Neural cell (in vitro differentiated cells): ENCODE measurements around the gene PRKCZ. TPM values are rescaled to one million over a fixed set of nuclear protein-coding genes. Genes with fewer than 3 reads are reported as not detected.

Source experiments
- H2AFZ ChIP-seq: fragments of 200-600, 300-800 bp; sonication (generic), shearing (Covaris generic); 2 replicates; pipeline ENCODE4 v1.6.0; 2014; ENCODE audit warnings: low read depth, mild to moderate bottlenecking, antibody characterized with exemption, low read length, moderate library complexity
- H3F3A ChIP-seq: fragments of 200-600 bp; shearing (Covaris generic); 2 replicates; pipeline ENCODE4 v1.6.1; 2016; ENCODE audit warnings: mild to moderate bottlenecking, moderate library complexity, mixed read lengths, antibody characterized with exemption, low read length; ENCODE audit not compliant: insufficient read depth, poor library complexity, severe bottlenecking
- H3K27ac ChIP-seq: fragments of 200-600, 300-800 bp; sonication (generic), shearing (Covaris generic); 2 replicates; pipeline ENCODE4 v1.5.1; 2014; ENCODE audit warnings: mild to moderate bottlenecking, low read length, moderate library complexity
- H3K27me3 ChIP-seq: fragments of 300-800, 200-600 bp; sonication (generic), shearing (Covaris generic); 2 replicates; pipeline ENCODE4 v1.6.0; 2014; ENCODE audit warnings: mild to moderate bottlenecking, low read depth, low read length, moderate library complexity; ENCODE audit not compliant: insufficient read depth
- H3K36me3 ChIP-seq: fragments of 300-800, 200-600 bp; sonication (generic), shearing (Covaris generic); 2 replicates; pipeline ENCODE4 v1.5.1; 2014; ENCODE audit warnings: mild to moderate bottlenecking, antibody characterized with exemption, low read length, moderate library complexity; ENCODE audit not compliant: insufficient read depth
- H3K4me2 ChIP-seq: fragments of 300-800, 200-600 bp; sonication (generic), shearing (Covaris generic); 2 replicates; pipeline ENCODE4 v1.6.0; 2014; ENCODE audit warnings: mild to moderate bottlenecking, low read length
- H3K4me3 ChIP-seq: fragments of 300-800, 200-600 bp; sonication (generic), shearing (Covaris generic); 2 replicates; pipeline ENCODE4 v1.5.1; 2014; ENCODE audit warnings: mild to moderate bottlenecking, low read length, moderate library complexity
- H3K79me2 ChIP-seq: fragments of 200-600 bp; shearing (Covaris generic); replicated peaks from 2 replicates; pipeline ENCODE4 v1.6.0; 2014; ENCODE audit warnings: mild to moderate bottlenecking, low read length, moderate library complexity; ENCODE audit not compliant: insufficient read depth
- H3K9ac ChIP-seq: fragments of 300-800, 200-600 bp; sonication (generic), shearing (Covaris generic); 2 replicates; pipeline ENCODE4 v1.6.1; 2016; ENCODE audit warnings: mild to moderate bottlenecking, low read length, mixed read lengths
- H3K9me2 ChIP-seq: fragments of 200-600 bp; shearing (Covaris generic); 2 replicates; pipeline ENCODE4 v1.6.1; 2016; ENCODE audit warnings: mild to moderate bottlenecking, low read length, mixed read lengths; ENCODE audit not compliant: insufficient read depth
- H3K9me3 ChIP-seq: fragments of 200-600, 300-800 bp; sonication (generic), shearing (Covaris generic); 2 replicates; pipeline ENCODE4 v1.6.1; 2016; ENCODE audit warnings: mild to moderate bottlenecking, mixed run types, low read length, moderate library complexity, mixed read lengths
- H4K20me1 ChIP-seq: fragments of 200-600 bp; shearing (Covaris generic); 2 replicates; pipeline ENCODE4 v1.6.1; 2016; ENCODE audit warnings: mild to moderate bottlenecking, mixed run types; ENCODE audit not compliant: insufficient read depth
- CTCF ChIP-seq: fragments of 450-650 bp; IDR thresholded peaks from 2 replicates; pipeline ENCODE4 v1.5.1; 2014; ENCODE audit warnings: antibody characterized with exemption, mild to moderate bottlenecking, moderate library complexity; ENCODE audit not compliant: poor library complexity, severe bottlenecking
- EP300 ChIP-seq: fragments of 450-650 bp; conservative IDR thresholded peaks from 2 replicates; pipeline ENCODE4 v1.6.1; 2014; ENCODE audit warnings: antibody characterized with exemption, mild to moderate bottlenecking, moderate library complexity; ENCODE audit not compliant: poor library complexity, severe bottlenecking
- EZH2 ChIP-seq: fragments of 200-600, 300-800 bp; shearing (Covaris generic), sonication (generic); IDR thresholded peaks from 2 replicates; pipeline ENCODE4 v1.6.1; 2014; ENCODE audit warnings: antibody characterized with exemption, low read length, borderline replicate concordance, mild to moderate bottlenecking; ENCODE audit not compliant: insufficient read depth, poor library complexity, severe bottlenecking
- MXI1 ChIP-seq: fragments of 450-650 bp; conservative IDR thresholded peaks from 2 replicates; pipeline ENCODE4 v1.6.1; 2014; ENCODE audit warnings: antibody characterized with exemption, mild to moderate bottlenecking; ENCODE audit not compliant: poor library complexity, severe bottlenecking
- POLR2AphosphoS5 ChIP-seq: IDR thresholded peaks from 2 replicates; pipeline ENCODE4 v1.6.1; 2012
- RAD21 ChIP-seq: fragments of 450-650 bp; conservative IDR thresholded peaks from 2 replicates; pipeline ENCODE4 v1.6.1; 2014; ENCODE audit warnings: antibody characterized with exemption, mild to moderate bottlenecking, moderate library complexity
- SMC3 ChIP-seq: fragments of 450-650 bp; conservative IDR thresholded peaks from 2 replicates; pipeline ENCODE4 v1.6.1; 2014; ENCODE audit warnings: antibody characterized with exemption, mild to moderate bottlenecking, moderate library complexity; ENCODE audit not compliant: poor library complexity
- TAF1 ChIP-seq: IDR thresholded peaks from 2 replicates; pipeline ENCODE4 v1.6.1; 2012; ENCODE audit warnings: low read depth
- polyA plus RNA-seq: library from polyadenylated mRNA; depleted of rRNA; stranded (reverse); fragments of >200 nt; gene quantifications from 2 replicates; pipeline ENCODE4 v1.2.3, GENCODE V29; 2014
- TF ChIP-seq, protein P1 (sequence below): IDR thresholded peaks from 2 replicates; pipeline ENCODE4 v1.6.1; 2012; ENCODE audit warnings: borderline replicate concordance

PRKCZ gene
- polyA plus RNA-seq, 1 donor from 2014 or later = 54.9 TPM

DNA sequence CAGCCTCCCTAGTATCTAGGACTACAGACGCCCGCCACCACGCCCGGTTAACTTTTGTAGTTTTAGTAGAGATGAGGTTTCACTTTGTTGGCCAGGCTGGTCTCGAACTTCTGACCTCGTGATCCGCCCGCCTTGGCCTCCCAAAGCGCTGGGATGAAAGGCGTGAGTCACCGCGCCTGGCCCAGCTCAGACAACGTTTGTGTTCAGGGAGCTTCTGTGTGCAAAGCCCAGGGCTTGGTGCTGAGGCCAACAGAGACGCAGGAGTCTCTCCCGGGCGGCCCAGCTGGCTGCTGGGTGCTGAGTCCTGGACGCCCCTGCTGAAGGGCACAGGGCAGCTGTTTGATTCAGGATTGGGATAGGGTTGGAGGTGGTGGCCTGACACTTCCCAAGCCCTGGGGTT lies 3.0 kb downstream of the PRKCZ start:
- Histone ChIP-seq H3K9me2 (no peaks in the 10 kb centered on the region), H3F3A (no peaks in the 10 kb centered on the region), H3K9ac (no peak overlapping the region), H4K20me1 (no peaks in the 10 kb centered on the region), H3K27ac (no peak overlapping the region), H3K36me3 (no peaks in the 10 kb centered on the region), H3K27me3 (peaks cover 37% of the 10 kb centered on the region), H3K79me2 (no peaks in the 10 kb centered on the region), H3K4me2 (no peak overlapping the region), H3K9me3 (no peaks in the 10 kb centered on the region), H3K4me3 (no peak overlapping the region), H2AFZ (no peak overlapping the region)
- TF ChIP-seq EZH2 (no peak), RAD21 (no peak), POLR2AphosphoS5 (no peak), CTCF (no peak), SMC3 (no peak), EP300 (no peak), TAF1 (no peak), MXI1 (no peak)
- TF ChIP-seq, protein P1, sequence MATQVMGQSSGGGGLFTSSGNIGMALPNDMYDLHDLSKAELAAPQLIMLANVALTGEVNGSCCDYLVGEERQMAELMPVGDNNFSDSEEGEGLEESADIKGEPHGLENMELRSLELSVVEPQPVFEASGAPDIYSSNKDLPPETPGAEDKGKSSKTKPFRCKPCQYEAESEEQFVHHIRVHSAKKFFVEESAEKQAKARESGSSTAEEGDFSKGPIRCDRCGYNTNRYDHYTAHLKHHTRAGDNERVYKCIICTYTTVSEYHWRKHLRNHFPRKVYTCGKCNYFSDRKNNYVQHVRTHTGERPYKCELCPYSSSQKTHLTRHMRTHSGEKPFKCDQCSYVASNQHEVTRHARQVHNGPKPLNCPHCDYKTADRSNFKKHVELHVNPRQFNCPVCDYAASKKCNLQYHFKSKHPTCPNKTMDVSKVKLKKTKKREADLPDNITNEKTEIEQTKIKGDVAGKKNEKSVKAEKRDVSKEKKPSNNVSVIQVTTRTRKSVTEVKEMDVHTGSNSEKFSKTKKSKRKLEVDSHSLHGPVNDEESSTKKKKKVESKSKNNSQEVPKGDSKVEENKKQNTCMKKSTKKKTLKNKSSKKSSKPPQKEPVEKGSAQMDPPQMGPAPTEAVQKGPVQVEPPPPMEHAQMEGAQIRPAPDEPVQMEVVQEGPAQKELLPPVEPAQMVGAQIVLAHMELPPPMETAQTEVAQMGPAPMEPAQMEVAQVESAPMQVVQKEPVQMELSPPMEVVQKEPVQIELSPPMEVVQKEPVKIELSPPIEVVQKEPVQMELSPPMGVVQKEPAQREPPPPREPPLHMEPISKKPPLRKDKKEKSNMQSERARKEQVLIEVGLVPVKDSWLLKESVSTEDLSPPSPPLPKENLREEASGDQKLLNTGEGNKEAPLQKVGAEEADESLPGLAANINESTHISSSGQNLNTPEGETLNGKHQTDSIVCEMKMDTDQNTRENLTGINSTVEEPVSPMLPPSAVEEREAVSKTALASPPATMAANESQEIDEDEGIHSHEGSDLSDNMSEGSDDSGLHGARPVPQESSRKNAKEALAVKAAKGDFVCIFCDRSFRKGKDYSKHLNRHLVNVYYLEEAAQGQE = no peak

GRCh38 chr1:2053784-2054376 lies 3.7 kb downstream of the PRKCZ start:
- Histone ChIP-seq H3K9ac (no peak overlapping the region), H3K9me2 (no peaks in the 10 kb centered on the region), H3K27ac (no peak overlapping the region), H3K36me3 (no peaks in the 10 kb centered on the region), H3K4me3 (no peak overlapping the region), H3K79me2 (no peaks in the 10 kb centered on the region), H3K27me3 (peaks cover 32% of the 10 kb centered on the region), H3K4me2 (no peak overlapping the region), H2AFZ (no peak overlapping the region), H3K9me3 (no peaks in the 10 kb centered on the region), H3F3A (no peaks in the 10 kb centered on the region), H4K20me1 (no peaks in the 10 kb centered on the region)
- TF ChIP-seq, protein P1 = no peak
- TF ChIP-seq SMC3 = no peak
- TF ChIP-seq CTCF = no peak
- TF ChIP-seq POLR2AphosphoS5 = no peak
